ENCODE data around the gene AADACL4.
"Not testable (repeated sequence)": the region's sequence is repeated elsewhere in the genome, so short reads cannot be mapped to it uniquely, and the experiment has no call there.

AADACL4 gene

DNA sequence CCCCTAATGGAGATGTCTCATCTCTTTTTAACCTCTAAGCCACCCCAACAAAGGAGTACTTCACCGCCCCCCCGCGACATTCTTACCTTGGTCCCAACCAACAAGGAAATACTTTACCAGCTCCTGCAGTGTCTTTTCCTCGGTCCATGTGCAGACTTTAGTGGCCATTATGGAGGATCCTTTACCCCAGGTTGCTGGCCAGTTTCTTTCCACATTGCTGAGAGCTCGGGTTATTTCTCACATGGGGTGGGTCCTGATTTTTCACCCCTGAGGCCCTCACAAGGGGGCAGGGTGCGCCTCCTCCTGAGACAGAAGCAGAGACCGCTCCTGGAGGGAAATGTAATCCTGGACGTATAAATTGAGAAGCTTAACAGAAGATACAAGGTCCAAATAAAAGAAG is 69.0 kb downstream of the AADACL4 start:
- DNase-seq, result no peak

DNA sequence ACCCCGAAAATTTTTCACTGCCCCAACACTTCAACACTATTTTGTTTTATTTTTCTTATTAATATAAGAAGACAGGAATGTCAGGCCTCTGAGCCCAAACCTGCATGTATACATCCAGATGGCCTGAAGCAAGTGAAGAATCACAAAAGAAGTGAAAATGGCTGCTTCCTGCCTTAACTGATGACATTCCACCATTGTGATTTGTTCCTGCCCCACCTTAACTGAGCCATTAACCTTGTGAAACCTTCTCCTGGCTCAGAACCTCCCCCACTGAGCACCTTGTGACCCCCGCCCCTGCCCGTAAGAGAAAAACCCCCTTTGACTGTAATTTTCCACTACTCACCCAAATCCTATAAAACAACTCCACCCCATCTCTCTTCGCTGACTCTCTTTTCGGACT is 69.8 kb downstream of the AADACL4 start:
- not testable (repeated sequence) for DNase-seq

DNA sequence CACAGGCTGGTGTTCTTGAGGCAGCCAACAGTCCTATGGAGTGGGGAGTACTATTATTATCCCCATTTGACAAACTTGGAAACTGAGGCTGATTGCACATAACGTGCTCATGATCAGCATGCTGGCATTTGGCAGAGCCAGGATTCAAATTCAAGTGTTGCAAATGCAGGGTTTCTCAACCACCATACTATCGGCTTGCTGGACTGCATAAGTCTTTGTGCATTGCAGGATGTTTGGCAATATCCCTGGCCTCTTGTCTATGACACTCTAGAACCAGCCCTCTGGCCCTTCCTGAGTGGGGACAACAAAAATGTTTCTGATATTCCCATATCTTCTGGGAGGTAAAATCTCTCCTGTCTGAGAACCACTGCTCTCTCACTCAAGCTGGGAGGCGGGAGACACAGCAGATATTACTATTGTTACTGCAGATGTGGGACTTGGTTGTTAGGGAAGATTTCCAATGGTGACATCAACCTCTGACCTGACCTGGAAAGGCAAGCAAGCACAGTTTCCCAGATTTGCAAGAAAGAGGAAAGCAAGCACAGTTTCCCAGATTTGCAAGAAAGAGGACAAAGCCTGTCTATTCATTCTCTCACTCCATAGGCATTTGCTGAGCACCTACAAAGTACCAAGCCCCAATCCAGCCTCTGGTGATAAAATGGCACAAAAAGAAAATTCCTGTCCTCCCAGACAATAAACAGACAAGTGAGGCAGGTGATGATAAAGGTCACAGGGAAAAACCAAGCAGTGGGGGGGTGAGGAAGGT is 71.0 kb downstream of the AADACL4 start:
- no peak for DNase-seq

DNA sequence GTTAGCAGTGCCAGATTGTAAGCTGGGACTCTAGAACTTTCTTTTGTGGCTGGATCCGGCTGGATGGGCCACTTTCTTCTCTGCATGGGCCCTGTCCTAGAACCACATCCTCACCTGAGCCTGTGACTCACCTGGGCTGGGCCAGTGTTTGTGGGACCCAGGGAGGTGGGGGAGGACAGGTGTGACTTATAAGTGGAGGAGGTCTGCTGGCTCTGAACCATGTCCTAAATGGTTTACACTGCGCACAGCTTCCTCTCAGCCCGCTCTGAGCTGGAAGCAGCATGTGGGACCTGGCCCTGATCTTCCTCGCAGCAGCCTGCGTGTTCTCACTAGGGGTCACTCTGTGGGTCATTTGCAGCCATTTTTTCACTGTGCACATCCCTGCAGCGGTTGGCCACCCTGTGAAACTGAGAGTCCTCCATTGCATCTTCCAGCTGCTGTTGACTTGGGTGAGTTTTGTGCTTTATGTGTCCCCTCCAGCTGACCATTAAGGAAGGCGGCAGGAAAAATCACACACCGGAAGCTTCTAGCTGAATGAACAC is 72.1 kb downstream of the AADACL4 start, which contains the start of gene AADACL3:
Gene AADACL3, plus strand, starts transcription at position 215 of the 542 bp plus-strand sequence. Its CDS starts 67 bp downstream, at position 282.
- no peak for DNase-seq
